Kidney glomerular epithelial cell (primary cell): ENCODE results near the gene SCGB1C2.

ENCODE experiments used
- DNase-seq: peaks from one replicate; lab custom pipeline; 2025; lab: John Stamatoyannopoulos, UW

Gene SCGB1C2

GRCh38 chr17:172401-172800 is 35.0 kb downstream of the SCGB1C2 start:
- no peak for DNase-seq

GRCh38 chr17:173166-173911 is 36.0 kb downstream of the SCGB1C2 start:
- no peak for DNase-seq

- no peak for DNase-seq
Measured at GRCh38 chr17:177155-177554, 39.8 kb downstream of the SCGB1C2 start.

GRCh38 chr17:177762-178161 is 40.4 kb downstream of the SCGB1C2 start:
- no peak for DNase-seq

- DNase-seq = no peak
Measured at GRCh38 chr17:178292-179065, 41.1 kb downstream of the SCGB1C2 start.

- no peak for DNase-seq
Measured at GRCh38 chr17:179066-179432, 41.7 kb downstream of the SCGB1C2 start.

GRCh38 chr17:179781-180380 is 42.5 kb downstream of the SCGB1C2 start:
- DNase-seq = no peak

GRCh38 chr17:180381-181244 is 43.2 kb downstream of the SCGB1C2 start:
- DNase-seq = no peak

- no peak for DNase-seq
Measured at GRCh38 chr17:181245-182049, 44.1 kb downstream of the SCGB1C2 start, which contains the start of gene DOC2B. Gene DOC2B (minus strand): TSS chr17:181650. CDS start chr17:181479, 171 bp downstream.

GRCh38 chr17:182050-182751 is 44.8 kb downstream of the SCGB1C2 start:
- DNase-seq = no peak

- no peak for DNase-seq
Measured at GRCh38 chr17:183021-183420, 45.7 kb downstream of the SCGB1C2 start.

- no peak for DNase-seq
Measured at GRCh38 chr17:185445-186138, 48.2 kb downstream of the SCGB1C2 start.

GRCh38 chr17:187130-187529 is 49.8 kb downstream of the SCGB1C2 start:
- DNase-seq = no peak
